Kidney epithelial cell (primary cell): Measurements from ENCODE around the gene CD63. TPM values are rescaled to one million over a fixed set of nuclear protein-coding genes. Genes with fewer than 3 reads are reported as not detected.
A peak's percentile ranks its signal among the peaks of the same experiment; 100 is the strongest.

Source experiments
- DNase-seq: peaks from one replicate; pipeline ENCODE4 v3.0.0-alpha.2; 2010; ENCODE audit warnings: low read depth
- H3K27me3 ChIP-seq: 2 replicates; pipeline ENCODE4 v1.6.0; 2011; ENCODE audit warnings: low read length; ENCODE audit not compliant: control insufficient read depth, insufficient read depth
- H3K36me3 ChIP-seq: 2 replicates; pipeline ENCODE4 v1.5.1; 2011; ENCODE audit warnings: low read length; ENCODE audit not compliant: control insufficient read depth, insufficient read depth
- H3K4me3 ChIP-seq: 2 replicates; pipeline ENCODE4 v1.5.1; 2011; ENCODE audit warnings: low read depth, mild to moderate bottlenecking, control low read depth, low read length
- total RNA-seq: library from RNA; depleted of rRNA; stranded (reverse); fragments of >200 nt; gene quantifications from 2 replicates; pipeline ENCODE4 v1.2.3, GENCODE V29; 2015
- TF ChIP-seq, protein P1 (sequence below): IDR thresholded peaks from 2 replicates; pipeline ENCODE4 v1.5.1; 2011; ENCODE audit warnings: mild to moderate bottlenecking, moderate library complexity, low read length, control low read depth, inconsistent platforms; ENCODE audit not compliant: insufficient read depth, poor library complexity, severe bottlenecking

CD63 gene
- total RNA-seq, 1 donor from 2014 or later = 1,149 TPM

DNA sequence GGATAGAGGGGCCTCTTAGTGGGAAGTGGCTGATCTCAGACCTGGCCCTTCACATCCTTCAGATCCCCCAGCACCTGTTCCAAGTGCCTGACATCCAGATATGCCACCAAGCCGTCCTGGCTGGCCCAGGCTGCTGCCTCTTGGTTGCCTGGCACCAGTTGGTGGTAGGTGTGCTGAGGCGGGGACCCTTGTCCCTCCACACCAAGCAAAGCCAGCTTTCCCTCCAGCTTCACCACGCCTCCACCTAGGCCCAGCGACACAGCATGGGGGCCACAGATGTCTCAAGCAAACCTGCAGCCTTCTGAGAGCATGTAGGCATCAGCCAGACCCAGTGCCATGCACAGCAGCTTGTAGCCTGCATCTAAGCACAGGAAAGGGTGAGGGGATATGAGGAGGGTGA is 3.5 kb upstream of the CD63 start:
- H3K27me3 ChIP-seq = no peaks in the 10 kb centered on the region
- H3K36me3 ChIP-seq = no peaks in the 10 kb centered on the region
- TF ChIP-seq, protein P1, sequence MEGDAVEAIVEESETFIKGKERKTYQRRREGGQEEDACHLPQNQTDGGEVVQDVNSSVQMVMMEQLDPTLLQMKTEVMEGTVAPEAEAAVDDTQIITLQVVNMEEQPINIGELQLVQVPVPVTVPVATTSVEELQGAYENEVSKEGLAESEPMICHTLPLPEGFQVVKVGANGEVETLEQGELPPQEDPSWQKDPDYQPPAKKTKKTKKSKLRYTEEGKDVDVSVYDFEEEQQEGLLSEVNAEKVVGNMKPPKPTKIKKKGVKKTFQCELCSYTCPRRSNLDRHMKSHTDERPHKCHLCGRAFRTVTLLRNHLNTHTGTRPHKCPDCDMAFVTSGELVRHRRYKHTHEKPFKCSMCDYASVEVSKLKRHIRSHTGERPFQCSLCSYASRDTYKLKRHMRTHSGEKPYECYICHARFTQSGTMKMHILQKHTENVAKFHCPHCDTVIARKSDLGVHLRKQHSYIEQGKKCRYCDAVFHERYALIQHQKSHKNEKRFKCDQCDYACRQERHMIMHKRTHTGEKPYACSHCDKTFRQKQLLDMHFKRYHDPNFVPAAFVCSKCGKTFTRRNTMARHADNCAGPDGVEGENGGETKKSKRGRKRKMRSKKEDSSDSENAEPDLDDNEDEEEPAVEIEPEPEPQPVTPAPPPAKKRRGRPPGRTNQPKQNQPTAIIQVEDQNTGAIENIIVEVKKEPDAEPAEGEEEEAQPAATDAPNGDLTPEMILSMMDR = no peak
- H3K4me3 ChIP-seq = no peak overlapping the region
- DNase-seq = no peak

DNA sequence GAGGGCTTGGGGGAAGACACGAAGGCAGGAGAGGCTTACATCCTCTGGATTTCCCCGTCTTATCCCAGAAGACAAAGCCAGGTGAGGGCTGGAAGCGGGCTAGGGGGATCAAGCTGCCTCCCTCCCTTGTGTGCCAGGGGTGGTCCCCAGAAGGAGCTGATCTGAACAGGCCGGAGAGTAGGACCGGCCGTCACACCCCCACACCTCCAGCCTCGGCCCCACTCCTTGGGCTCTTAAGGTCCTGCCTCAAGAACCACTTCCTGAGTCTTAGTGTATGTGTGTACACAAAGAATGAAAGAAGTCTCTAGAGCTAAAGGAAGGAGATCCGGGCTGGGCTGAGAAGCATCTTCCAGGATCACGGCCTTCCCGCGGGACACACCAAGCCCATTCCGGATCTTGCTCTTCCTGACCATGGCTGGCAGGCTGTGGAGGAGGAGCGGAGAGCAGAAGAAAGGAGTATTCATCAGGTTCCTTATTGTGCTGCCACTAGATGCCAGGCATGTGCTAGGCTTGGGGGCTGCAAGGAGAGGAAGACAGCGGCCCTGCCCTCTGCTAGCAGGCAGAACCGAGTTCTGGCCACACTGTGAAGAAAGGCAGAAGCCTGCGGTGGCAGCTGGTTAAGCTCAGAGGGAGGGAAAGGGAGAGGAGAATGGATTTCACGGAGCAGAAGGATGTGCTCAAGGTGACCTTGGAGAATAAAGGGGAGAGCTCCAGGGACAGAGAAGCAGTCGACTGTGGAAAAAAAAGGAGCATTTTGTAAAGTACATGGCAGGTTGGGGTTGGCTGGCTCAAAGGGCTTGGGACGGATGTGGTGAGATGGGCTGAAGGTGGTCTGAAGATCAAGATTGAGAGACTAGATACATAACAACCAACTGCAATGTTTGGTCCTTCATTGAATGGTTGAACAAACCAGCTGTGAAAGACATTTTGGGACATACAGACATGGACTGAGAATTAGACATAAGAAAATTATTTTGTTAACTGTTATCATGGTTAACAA is 1.3 kb upstream of the CD63 start:
- no peak for DNase-seq
- peak overlapping the region; percentile 85 for H3K4me3 ChIP-seq
- TF ChIP-seq, protein P1 = peak; percentile 17
- H3K36me3 ChIP-seq = no peaks in the 10 kb centered on the region
- H3K27me3 ChIP-seq = no peaks in the 10 kb centered on the region

DNA sequence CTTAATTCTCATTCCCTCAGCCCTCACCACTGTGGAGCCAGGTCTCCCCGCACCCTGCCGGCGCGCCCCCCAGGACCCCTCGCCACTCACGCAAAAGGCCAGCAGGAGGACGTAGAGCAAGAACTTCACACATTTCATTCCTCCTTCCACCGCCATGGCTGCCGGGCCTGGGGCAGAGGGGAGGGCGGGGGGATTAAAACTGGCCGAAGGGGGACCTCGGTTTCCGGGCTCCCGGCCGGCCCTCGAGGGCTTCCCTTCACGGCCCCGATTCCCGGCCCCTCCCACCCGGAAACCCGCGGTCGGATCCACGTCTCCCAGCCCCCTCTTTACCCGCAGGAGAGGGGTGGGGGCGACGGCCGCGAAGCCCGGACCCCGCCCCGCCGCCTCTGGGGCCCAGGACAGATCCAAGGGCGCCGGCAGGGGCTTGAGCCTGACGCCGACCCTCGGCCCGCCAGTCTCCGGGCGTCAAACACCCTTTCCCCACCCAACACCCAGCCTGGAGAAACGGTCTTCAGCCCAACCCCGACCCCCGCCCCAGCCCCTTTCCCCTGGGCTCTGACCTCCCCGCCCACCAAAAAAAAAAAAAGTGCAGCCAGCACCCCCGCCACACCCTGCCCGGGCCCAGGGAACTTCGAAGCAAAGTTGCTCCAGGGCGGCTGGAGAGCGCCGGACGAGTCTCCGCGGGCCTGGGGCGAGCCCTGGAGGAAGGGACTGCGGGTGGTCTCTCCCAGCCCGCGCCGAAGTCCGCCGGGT is 447 bp downstream of the CD63 start:
- DNase-seq = no peak
- peak overlapping the region; percentile 85 for H3K4me3 ChIP-seq
- no peaks in the 10 kb centered on the region for H3K27me3 ChIP-seq
- TF ChIP-seq, protein P1 = no peak
- H3K36me3 ChIP-seq = peaks cover 2% of the 10 kb centered on the region

DNA sequence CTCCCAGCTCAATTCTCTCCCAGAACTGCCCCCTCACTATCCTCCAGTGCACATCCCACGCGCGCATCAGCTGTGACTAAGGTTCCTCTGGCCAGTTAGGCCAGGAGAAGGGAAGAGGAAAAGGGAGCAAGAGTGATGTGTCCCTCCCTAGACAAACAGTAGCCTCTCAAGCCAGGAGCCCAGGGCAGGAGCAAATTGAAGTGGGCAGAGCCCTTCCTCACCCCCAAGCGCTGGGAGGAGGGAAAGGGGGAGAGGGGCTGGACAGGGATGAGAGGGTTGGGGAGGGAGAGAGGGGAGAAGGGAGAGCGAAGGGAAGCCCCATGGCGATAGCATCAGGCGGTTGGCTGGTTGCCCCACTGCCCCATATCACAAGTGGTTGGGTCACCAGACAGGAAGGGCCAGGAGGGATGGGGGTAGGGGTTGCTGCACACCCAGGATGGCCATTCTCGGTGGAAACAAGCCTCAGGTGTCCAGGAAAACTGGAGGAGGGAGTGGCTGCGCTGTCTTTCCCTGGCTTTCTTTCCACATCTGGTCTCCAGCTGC is 1.1 kb downstream of the CD63 start:
- peak overlapping the region; percentile 85 for H3K4me3 ChIP-seq
- TF ChIP-seq, protein P1 = no peak
- no peaks in the 10 kb centered on the region for H3K27me3 ChIP-seq
- DNase-seq = no peak
- peaks cover 2% of the 10 kb centered on the region for H3K36me3 ChIP-seq

DNA sequence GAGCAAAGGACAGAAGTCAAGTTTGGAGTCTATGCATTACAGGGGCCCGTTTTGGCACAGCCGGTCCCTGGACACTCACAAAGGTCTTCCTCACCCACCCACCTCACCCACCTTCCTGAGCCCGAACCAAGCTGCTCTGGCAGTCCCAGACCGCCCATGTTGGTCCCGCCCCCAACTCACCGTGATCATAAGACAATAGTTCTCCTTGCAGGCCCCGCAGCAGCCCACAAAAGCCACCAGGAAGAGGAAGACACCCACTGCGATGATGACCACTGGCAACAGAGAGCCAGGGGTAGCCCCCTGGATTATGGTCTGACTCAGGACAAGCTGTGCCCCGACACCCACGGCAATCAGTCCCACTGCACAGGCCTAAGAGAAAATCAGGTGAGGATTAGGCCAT is 1.8 kb downstream of the CD63 start:
- Histone ChIP-seq H3K36me3 (peaks cover 2% of the 10 kb centered on the region), H3K27me3 (no peaks in the 10 kb centered on the region), H3K4me3 (peak overlapping the region; percentile 85)
- TF ChIP-seq, protein P1 = no peak
- DNase-seq = no peak
